CD4-positive, alpha-beta T cell treated with Interleukin-6 for 4 hours (primary cell): ENCODE data around the gene HOXB5.

Source experiments
- DNase-seq: peaks from one replicate; pipeline ENCODE4 v3.0.0-alpha.2; 2020; ENCODE audit warnings: mixed read lengths

HOXB5 gene

GRCh38 chr17:48589060-48589830, 4.3 kb downstream of the HOXB5 start:
- no peak for DNase-seq

- no peak for DNase-seq
Measured at GRCh38 chr17:48588528-48588927, 5.1 kb downstream of the HOXB5 start.

- DNase-seq: no peak
Measured at GRCh38 chr17:48588074-48588415, 5.5 kb downstream of the HOXB5 start.

- no peak for DNase-seq
Measured at GRCh38 chr17:48587276-48588073, 6.1 kb downstream of the HOXB5 start.

- peak; percentile 46 for DNase-seq
Measured at GRCh38 chr17:48586355-48587258, 7.0 kb downstream of the HOXB5 start.

- no peak for DNase-seq
Measured at GRCh38 chr17:48584223-48584741, 9.3 kb downstream of the HOXB5 start.

- no peak for DNase-seq
Measured at GRCh38 chr17:48583708-48584222, 9.8 kb downstream of the HOXB5 start.

DNA sequence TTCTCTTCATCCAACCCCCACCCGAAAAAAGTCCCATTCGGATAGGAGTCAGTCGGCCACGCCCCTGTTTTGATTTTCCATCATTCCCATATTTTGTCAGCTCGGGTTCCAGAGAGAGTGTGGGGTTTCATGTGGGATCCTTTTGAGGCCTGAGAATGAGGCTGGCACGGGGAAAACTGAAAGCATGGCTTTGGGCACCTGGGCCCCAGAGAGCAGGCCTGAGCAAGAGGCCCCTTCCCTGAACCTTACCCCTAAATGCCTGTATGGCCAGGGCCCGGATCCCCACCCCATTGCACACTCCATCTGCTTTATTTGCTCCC, 10.9 kb downstream of the HOXB5 start:
- DNase-seq: no peak

GRCh38 chr17:48579760-48580554, 13.6 kb downstream of the HOXB5 start:
- no peak for DNase-seq

DNA sequence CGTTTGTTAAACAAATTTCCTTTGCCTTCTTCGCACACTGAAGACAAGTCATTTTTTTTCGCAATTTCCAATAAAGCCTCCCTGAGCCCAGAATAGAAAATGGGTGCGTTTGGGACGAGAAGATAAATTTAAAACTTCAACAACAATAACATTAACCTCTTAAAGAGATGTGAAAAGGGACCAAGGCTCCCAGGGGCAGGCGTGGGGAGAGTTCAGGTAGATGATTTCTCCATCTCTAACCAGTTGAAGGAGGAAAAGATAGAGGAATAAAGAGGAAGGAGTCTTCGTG, 14.2 kb downstream of the HOXB5 start:
- no peak for DNase-seq

DNA sequence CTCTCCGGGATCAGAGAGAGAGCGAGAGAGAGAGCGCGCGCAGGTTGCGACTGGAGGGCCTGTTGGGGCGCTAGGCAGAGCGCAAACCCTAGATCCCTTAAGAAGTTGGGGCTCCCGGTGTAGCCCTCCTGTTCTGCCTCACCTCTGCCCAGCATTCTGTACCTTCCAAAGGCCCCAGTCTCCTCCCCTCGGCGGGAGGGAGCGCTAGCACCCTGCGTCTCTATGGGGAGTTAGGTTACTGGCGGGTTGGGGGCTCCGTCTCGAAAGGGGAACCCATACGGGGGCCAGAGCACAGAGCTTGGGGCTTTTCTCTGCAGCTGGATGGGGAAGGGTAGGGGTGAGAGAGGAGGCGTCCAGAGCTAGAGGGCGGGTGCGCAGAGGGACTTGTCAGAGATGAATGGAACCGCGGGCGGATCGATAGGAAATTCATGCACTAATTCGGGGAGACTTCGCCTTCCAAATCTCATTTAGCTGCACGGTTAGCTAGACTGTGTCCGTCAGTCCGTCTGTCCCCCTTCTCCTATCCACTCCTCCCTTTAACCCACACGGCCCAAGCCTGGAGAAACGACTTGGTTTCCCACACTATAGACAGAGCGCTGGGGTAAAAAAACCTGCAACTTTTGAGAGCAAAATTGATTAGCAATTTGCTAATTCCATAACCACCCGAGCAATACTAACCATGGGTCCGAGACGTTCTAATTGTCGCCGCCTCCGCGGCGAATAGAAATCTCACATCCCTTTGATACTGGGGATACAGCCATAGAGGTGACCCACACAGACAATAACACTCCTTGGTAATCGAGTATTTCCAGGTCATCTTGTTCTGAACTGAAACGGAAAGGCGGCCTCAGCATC, 14.7 kb downstream of the HOXB5 start:
- no peak for DNase-seq

DNA sequence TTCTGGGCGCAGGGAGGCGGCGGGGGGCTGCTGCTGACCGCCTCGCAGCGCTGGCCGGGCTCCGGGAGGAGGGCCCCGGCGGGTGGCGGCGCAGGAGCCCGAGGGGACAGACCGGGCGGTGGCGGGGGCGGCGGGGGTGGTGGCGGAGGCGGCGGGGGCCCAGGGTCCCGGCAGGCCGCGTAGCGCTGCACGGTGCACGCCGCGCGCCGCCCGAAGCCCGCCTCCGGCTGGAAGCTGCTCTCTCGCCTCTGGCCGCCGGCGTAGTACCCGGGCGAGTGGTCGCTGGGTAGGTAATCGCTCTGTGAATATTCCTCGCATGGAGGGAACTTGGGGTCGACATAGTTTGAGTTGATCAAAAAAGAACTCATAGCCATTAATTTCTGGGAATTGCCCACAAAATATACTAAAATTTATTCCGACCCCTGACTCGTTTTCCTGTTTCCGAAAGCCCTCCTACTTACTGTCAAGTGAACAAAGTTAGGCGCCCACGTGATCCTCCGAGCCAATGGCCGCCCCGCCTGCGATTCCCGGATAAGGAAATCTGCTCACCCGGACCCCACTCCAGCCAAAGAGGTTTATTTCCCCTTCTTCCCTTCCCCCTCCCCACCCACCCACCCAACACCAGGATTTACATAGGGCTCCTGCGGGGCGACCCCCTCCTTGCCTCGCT, 15.5 kb downstream of the HOXB5 start, which contains the start of gene HOXB4:
Gene HOXB4, minus strand, starts transcription at position 405 of the 670 bp plus-strand sequence. Its CDS starts 31 bp downstream, at position 374.
- DNase-seq: peak; percentile 75

- peak; percentile 34 for DNase-seq
Measured at GRCh38 chr17:48577330-48577945, 16.1 kb downstream of the HOXB5 start.

GRCh38 chr17:48576479-48577309, 16.9 kb downstream of the HOXB5 start:
- DNase-seq: no peak

GRCh38 chr17:48575673-48576478, 17.7 kb downstream of the HOXB5 start:
- DNase-seq: no peak

DNA sequence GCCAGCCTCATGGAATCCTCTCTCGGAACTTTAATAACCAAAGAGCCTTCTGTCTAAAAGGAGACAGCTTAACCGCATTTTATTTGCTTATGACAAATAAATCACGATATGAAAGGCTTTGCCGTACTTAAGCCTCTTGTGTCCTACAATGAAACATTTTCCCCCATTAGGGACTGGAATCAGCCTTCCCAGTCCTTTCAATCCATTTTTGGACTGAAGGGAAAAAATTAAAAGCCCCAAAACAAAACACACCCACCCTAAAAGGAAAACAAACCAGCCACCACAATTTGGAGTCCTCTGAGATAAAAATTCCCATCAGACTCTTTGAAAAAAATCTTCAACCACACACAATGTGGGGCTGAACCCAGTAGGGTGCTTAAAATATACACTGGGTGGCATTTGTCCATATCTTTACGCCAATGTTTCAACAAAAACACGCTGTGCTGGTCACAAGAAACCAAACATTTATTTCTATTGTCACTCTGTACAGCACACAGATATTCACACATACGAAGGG, 18.5 kb downstream of the HOXB5 start:
- DNase-seq: no peak

DNA sequence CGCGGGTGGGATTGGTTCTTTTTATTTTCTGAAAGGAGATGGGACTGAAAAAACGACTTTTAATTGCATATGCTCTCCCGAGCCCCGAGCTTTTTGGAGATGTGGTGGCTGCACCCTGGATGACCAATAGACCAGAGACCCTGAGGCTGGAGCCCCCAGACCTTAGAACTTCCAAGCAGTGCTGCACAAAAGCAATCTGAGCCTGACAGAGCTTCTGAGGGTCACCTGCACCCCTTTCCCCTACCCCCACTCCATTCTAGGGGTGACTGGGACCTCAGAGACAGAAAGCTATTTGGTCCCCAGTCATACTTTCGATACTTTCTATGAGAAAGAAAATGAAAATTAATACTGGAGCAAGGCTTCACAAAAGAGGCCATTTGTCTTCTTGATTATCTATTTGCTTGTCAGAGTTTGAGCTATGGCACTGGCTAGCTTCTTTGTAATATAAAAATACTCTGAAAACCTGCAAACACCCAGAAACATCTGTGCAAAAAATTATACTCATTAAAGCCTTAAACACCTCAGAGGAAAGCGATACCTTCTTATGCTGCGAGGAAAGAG, 19.0 kb downstream of the HOXB5 start:
- DNase-seq: no peak
